NCI-H1436 (cell line): ENCODE measurements around the gene SH2D6.
"Not testable (repeated sequence)": the region's sequence is repeated elsewhere in the genome, so short reads cannot be mapped to it uniquely, and the experiment has no call there.

ENCODE experiments used
- DNase-seq: peaks from one replicate; lab custom pipeline; 2025; lab: John Stamatoyannopoulos, UW

The SH2D6 gene

GRCh38 chr2:85422072-85422457 lies 3.6 kb downstream of the SH2D6 start:
- no peak for DNase-seq

GRCh38 chr2:85423525-85423924 lies 5.0 kb downstream of the SH2D6 start:
- DNase-seq = no peak

GRCh38 chr2:85425588-85425987 lies 7.1 kb downstream of the SH2D6 start:
- no peak for DNase-seq

- DNase-seq = no peak
These were observed 8.9 kb downstream of the SH2D6 start for GRCh38 chr2:85427300-85427835.

DNA sequence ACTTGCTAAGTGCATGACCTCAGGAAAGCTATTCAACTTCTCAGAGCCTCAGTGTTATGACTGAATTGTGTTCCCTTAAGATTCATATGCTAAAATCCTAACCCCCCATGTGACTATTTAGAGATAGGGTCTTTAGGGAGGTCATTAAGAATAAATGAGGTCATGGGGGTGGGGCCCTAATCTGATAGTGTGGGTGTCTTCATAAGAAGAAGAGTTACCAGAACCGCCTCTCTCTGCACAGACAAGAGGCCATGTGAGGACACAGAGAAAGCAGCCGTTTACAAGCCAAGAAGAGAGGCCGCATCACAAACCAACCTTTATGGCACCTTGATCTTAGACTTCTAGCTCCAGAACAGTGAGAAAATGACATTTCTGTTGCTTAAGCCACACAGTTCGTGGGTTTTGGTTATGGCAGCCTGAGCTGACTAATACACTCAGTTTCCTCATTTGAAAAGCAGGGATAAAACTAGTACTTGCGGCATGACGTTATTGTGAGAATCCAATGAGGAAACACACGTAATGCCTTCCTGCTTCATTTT lies 9.9 kb downstream of the SH2D6 start:
- DNase-seq = no peak

DNA sequence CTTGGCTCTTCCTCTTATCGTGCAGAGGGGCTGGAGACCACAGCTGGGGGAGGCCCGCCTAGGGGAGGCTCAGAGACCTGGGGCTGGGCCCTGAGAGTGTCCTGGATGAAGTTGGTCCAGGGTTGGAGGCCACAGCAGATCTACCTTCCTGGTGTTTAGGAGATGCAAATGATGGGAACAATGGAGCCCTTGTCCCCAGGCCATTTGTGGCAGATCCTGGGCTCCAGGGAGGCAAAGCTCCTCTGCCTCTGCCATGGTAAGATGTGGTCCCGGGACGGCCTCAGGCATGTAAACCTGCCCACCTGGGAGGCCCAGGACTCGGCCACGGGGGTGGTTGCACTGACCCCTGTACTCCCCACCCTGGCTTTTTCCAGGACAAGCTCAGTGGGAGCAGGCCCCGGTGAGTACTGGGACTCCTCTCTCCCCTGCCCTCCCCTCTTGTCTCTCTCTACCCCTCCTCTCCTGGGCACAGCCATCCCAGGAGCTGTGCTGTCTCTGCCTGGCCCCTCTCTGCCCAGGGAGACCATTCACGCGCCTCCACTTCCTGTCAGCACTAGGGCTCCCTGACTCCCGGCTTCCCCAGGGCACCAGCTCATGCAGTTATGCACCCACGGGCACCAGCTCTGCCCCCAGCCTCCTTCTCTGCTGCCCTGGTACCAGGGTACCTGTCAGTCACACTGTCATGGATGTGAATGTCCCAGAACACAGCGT lies 10.9 kb downstream of the SH2D6 start:
- no peak for DNase-seq

- DNase-seq = no peak
These were observed 11.4 kb downstream of the SH2D6 start for GRCh38 chr2:85429924-85430289.

DNA sequence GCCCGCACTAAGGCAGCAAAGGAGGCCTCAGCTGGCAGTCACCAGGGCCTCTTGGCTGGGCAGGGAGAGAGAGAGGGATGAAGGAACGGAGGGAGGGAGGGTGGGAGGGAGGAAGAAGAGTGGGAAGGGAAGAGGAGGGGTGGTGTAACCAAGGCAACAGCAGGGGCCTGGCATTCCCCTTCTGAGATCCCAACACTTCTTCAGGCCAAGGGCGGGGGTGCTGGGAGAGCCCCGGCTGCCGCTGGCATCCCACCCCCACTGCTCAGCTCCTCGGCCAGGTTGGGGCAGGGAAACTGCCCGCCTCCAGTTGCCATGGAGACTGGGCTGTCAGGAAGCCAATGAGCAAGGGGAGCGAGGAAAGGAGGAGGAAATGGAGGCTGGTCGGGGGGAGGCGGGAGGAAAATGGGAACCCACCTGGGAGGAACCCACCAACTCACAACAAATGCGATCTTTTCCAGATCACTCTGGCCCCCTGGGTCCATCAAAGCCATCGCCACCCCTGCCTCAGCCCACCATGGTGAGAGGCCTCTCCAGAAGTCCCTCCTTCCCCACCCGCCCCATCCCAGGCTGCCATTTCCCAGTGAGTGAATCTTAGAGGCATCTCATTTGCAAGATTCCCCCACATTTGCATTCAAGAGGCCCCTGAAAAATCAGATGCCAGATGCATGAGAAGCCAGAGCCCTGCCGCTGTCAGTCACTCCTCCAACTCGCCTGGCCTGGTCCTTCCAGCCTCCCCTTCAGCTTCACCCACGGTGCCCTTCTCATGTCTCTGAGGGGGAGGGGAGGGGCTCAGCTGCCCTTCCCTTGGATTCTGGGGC lies 12.4 kb downstream of the SH2D6 start:
- peak; percentile 76 for DNase-seq

DNA sequence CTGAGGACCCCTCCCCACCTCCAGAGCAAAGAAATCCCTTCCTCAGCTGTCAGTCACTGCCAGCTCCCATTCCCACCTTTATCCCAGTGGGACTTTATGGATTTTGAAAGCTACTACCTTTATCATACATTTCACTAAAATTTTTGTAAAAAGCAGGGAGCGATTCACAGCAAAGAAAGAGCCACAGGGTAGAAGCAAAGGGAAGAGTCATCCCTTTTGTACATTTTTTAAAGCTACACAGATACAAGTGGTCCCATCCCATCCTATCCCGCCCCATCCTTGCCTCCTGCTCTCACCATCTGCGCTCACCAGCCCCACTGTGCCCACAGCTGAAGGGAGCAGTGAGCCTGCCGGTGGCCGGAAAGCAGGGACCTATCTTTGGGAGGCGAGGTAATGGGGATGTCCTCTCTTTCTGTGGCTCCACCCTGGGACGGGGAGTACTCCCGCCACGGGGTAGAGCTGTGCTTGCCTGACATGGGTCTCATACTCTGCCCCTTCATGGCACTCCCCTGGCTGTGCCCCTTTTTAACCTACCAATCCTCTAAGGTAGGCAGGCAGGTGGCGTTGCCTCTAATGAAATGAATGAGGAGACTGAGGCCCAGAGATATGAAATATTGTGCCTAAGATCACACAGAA lies 13.2 kb downstream of the SH2D6 start:
- no peak for DNase-seq

DNA sequence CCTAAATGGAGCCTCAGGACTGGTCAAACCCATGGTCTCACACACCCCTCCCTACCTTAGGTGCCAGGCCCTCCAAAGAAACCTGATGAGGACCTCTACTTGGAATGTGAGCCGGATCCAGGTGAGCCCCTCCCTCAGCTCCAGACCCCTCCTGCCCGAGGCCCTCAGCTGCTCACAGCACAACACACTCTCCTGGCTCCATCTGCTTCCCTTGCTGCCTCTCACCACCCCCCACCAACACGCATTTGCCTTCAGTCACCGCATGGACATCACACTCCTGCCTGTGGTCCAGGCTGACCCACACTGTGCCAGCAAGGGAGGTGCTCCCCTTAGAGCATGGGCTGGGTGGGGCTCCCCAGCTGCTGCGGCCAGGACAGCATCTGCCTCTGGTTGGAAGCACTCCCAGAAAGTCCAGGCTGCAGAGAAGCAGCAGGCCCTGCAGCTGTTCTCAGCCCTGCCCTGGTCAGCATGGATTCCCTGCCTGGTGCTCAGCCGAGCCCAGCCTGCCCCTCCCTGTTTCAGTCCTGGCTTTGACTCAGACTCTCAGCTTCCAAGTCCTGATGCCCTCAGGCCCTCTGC lies 15.1 kb downstream of the SH2D6 start:
- DNase-seq = no peak

GRCh38 chr2:85434696-85435095 lies 16.2 kb downstream of the SH2D6 start:
- DNase-seq = no peak

DNA sequence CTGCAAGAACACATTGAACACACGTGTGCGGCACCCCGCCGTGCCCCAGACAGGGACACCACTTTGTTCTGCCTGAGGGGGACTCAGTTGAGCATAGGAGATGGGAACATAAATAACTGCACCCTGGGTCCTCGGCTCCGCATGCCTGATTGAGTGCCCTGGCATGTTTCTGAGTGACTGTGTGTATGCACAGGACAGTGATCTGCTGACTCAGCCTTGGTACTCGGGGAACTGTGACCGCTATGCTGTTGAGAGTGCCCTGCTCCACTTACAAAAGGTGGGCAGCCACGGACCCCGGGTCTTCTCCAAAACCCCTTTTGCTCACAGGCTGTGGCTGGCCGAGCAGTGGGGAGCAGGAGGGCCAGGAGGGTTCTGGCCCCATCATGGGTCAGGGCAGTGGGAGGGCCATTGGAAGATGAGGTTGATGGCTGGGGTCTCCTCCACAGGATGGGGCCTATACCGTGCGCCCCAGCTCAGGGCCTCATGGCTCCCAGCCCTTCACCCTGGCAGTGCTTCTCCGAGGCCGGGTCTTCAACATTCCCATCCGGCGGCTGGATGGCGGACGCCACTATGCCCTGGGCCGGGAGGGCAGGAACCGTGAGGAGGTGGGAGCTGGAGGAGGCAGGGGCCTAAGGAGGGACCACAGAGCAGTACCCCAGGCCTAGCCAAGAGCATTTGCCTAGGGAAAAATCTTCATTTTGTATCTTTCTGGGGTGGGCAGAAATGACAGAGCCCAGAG lies 16.9 kb downstream of the SH2D6 start:
- DNase-seq = no peak

- no peak for DNase-seq
These were observed 17.7 kb downstream of the SH2D6 start for GRCh38 chr2:85435981-85436835.

- peak; percentile 42 for DNase-seq
These were observed 18.4 kb downstream of the SH2D6 start for GRCh38 chr2:85436836-85437487.

DNA sequence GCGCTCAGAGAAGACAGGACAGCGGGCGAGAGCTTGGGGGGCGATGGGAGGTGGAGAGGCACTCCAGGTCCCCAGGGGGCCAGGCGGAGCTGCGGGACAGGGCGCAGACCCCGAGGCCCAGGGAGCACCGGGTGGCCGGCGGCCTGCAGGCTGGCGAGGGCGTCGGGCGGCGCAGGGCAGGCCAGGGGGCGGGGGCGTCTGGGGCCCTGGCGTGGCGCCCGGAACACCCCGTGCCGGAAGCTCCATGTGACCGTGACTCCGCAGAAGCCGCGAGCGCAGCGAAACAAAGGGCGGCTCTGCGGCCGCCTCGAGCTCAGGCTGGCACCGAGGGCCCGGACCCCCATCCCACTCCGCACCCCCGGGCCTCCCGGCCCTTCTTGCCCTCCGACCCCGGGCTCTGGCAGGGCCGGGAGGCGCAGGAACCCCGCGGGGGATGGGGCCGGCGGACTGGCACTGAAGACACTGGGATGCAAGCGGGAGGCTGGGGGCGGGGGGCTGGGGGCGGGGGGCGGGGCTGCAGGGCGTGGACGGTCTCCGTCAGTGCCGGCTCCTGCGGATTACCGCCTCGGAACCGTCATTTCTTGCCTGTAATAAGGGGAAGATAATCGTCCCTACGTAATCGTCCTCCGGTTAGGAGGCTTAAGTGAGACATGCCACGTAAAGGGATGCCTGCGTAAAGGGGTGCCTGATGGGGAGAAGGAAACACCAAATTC lies 19.1 kb downstream of the SH2D6 start:
- DNase-seq = peak; percentile 90

DNA sequence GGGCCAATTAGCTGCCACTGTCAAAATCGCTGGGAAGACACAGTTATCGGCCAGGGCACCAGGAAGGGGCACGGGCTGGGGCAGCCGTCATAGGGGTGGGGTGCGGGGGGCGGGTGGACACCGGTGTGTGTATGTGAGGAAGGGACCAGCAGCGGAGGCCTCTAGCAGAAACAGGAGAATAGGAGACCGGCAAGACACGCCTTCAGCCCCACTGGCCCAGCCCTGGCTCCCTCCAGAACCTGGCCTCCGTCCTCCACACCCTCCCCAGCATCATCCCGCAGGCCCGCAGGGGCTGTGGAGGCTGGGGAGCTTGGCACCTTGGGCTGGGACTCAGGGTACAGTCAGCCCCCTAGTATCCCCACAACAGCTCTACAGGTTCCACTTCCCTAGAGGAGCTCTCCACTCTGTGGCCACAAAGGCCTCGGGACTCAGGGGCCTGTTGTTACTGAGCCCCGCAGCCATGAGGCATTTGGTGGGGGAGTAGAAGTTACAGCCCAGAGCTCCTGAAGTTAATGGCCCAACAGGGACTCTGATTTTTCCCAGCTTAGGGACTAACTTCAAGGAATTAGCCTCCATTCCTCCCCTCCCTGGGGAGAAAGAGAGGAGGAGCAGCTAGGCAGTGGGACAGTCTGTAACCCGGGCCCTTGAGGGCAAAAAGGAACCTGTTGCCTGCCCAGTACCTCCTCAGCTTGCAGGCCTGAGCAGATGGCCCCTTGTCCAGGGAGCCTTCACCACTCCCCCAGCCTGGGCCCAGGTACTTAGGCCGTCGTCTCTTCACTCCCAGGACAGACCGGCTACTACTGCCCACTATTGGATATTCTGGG lies 19.9 kb downstream of the SH2D6 start:
- peak; percentile 57 for DNase-seq

GRCh38 chr2:85439025-85439472 lies 20.5 kb downstream of the SH2D6 start:
- DNase-seq = no peak

DNA sequence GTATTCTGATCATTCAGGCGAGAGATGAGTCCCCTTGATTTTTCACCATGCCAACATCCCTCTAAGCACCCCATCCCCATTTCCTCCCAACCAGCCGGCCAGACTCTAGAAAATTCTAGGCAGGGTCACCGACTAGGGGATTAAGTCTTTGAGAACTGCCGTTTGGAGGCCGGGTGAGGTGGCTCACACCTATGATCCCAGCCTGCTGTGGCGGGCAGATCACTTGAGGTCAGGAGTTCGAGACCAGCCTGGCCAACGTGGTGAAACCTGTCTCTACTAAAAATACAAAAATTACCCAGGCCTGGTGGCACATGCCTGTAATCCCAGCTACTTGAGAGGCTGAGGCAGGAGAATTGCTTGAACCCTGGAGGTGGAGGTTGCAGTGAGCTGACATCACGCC lies 21.1 kb downstream of the SH2D6 start:
- DNase-seq = not testable (repeated sequence)
